Liver (tissue), 3 donors: ENCODE data around the gene ILDR2.

ENCODE experiments used
- ATF3 ChIP-seq: IDR thresholded peaks from 2 replicates; pipeline ENCODE4 v1.6.1; 2016; ENCODE audit warnings: antibody characterized with exemption
- CTCF ChIP-seq: fragments of 150-350 bp; IDR thresholded peaks from 2 replicates; pipeline ENCODE4 v1.5.1; 2017; ENCODE audit warnings: improper control_type of control experiment, low read depth, low read length; ENCODE audit not compliant: missing input control
- EGR1 ChIP-seq, 2 donors: IDR thresholded peaks; 2 replicates each; pipeline ENCODE4 v1.6.1; 2016 to 2018; ENCODE audit warnings: antibody characterized with exemption in 2 of 2, low read depth in 2 of 2
- HNF4A ChIP-seq, 2 donors: conservative IDR thresholded peaks; 2 replicates each; pipeline ENCODE4 v1.6.1; 2016; ENCODE audit warnings: antibody characterized with exemption in 2 of 2, mild to moderate bottlenecking in 2 of 2
- MAX ChIP-seq: IDR thresholded peaks from 2 replicates; pipeline ENCODE4 v1.6.1; 2016; ENCODE audit warnings: antibody characterized with exemption
- RAD21 ChIP-seq, 2 donors: IDR thresholded peaks; 2 replicates each; pipeline ENCODE4 v1.6.1; 2016; ENCODE audit warnings: antibody characterized with exemption in 2 of 2, mild to moderate bottlenecking in 2 of 2
- REST ChIP-seq: IDR thresholded peaks from 2 replicates; pipeline ENCODE4 v1.6.1; 2016; ENCODE audit warnings: antibody characterized with exemption, mild to moderate bottlenecking
- RXRA ChIP-seq, 2 donors: IDR thresholded peaks; 2 replicates each; pipeline ENCODE4 v1.6.1; 2017 to 2018; ENCODE audit warnings: antibody characterized with exemption in 2 of 2, mild to moderate bottlenecking in 1 of 2
- SP1 ChIP-seq: IDR thresholded peaks from 2 replicates; pipeline ENCODE4 v1.6.1; 2018; ENCODE audit warnings: antibody characterized with exemption, mild to moderate bottlenecking
- TAF1 ChIP-seq: conservative IDR thresholded peaks from 2 replicates; pipeline ENCODE4 v1.6.1; 2016; ENCODE audit warnings: antibody characterized with exemption, mild to moderate bottlenecking
- YY1 ChIP-seq: IDR thresholded peaks from 2 replicates; pipeline ENCODE4 v1.6.1; 2016; ENCODE audit warnings: antibody characterized with exemption, mild to moderate bottlenecking
- ZBTB33 ChIP-seq: IDR thresholded peaks from 2 replicates; pipeline ENCODE4 v1.6.1; 2016; ENCODE audit warnings: antibody characterized with exemption
- donor health status: healthy.
- donor health status: healthy.

GRCh38 chr1:166869318-166870099 is 105.8 kb downstream of the ILDR2 start:
- TF ChIP-seq CTCF (no peak), RXRA (IDR thresholded peaks at IDR 0.05) (no peak), SP1 (no peak), REST (no peak), YY1 (no peak), ZBTB33 (no peak), EGR1 (IDR thresholded peaks at IDR 0.05; ENCODE audit: low read depth in 2 of 2) (no peak), ATF3 (no peak), MAX (no peak), HNF4A (conservative IDR thresholded peaks at IDR 0.05) (no peak), RAD21 (IDR thresholded peaks at IDR 0.05) (no peak), TAF1 (no peak)
